Panc1 (cell line): ENCODE measurements around the gene COPB1. TPM values are rescaled to one million over a fixed set of nuclear protein-coding genes. Genes with fewer than 3 reads are reported as not detected.

Experiments used
- ATAC-seq: fragments of 200-7000 bp; cut with Tn5 transposase; 2 replicates; pipeline ENCODE4 v1.9.1; 2020; ENCODE audit warnings: mild to moderate bottlenecking, moderate library complexity
- BruUV-seq: library from RNA; stranded (reverse); fragments of 400-500 nt; replicated peaks from 2 replicates; lab custom pipeline; 2021; lab: Mats Ljungman, UMichigan
- CTCF ChIA-PET: fragments of 300-600 bp; sonication (Branson Sonifier 250); formaldehyde crosslinking; loops from one replicate; lab custom pipeline; 2022; ENCODE audit warnings: antibody characterized with exemption; lab: Charles Lee
- POLR2A ChIA-PET: fragments of 300-600 bp; sonication (Branson Sonifier 250); formaldehyde crosslinking; loops from one replicate; lab custom pipeline; 2022; ENCODE audit warnings: antibody characterized with exemption; lab: Charles Lee
- DNase-seq: peaks from one replicate; pipeline ENCODE4 v3.0.0-alpha.2; 2010; ENCODE audit warnings: low read depth, low spot score
- H3K27ac ChIP-seq: 2 replicates; pipeline ENCODE4 v1.5.1; 2011; ENCODE audit warnings: mild to moderate bottlenecking, low read length, inconsistent platforms
- H3K27me3 ChIP-seq: fragments of 200-500 bp; sonication (Bioruptor generic); 2 replicates; pipeline ENCODE4 v1.6.0; 2014; ENCODE audit warnings: low read length, inconsistent platforms; ENCODE audit not compliant: control insufficient read depth, insufficient read depth
- H3K36me3 ChIP-seq: fragments of 200-500 bp; sonication (Bioruptor generic); 2 replicates; pipeline ENCODE4 v1.5.1; 2014; ENCODE audit warnings: inconsistent platforms, mild to moderate bottlenecking, low read length, moderate library complexity; ENCODE audit not compliant: control insufficient read depth, insufficient read depth
- H3K4me1 ChIP-seq: 2 replicates; pipeline ENCODE4 v1.5.1; 2011; ENCODE audit warnings: inconsistent platforms, mild to moderate bottlenecking, low read length, moderate library complexity; ENCODE audit not compliant: control insufficient read depth, insufficient read depth
- H3K4me3 ChIP-seq, 2 experiments: 2 replicates each; pipeline ENCODE4 v1.5.1; 2011 to 2012; ENCODE audit warnings: low read depth in 2 of 2, low read length in 2 of 2, mild to moderate bottlenecking in 2 of 2, inconsistent platforms in 1 of 2, moderate library complexity in 1 of 2
- H3K9me3 ChIP-seq: fragments of 200-500 bp; sonication (Bioruptor generic); 2 replicates; pipeline ENCODE4 v1.5.1; 2014; ENCODE audit warnings: low read depth, mild to moderate bottlenecking, inconsistent platforms, low read length, moderate library complexity; ENCODE audit not compliant: control insufficient read depth, insufficient read depth
- CTCF ChIP-seq: fragments of 450-650 bp; IDR thresholded peaks from 2 replicates; pipeline ENCODE4 v1.5.1; 2017; ENCODE audit warnings: mild to moderate bottlenecking
- POLR2AphosphoS5 ChIP-seq: IDR thresholded peaks from 2 replicates; pipeline ENCODE4 v1.6.1; 2012; ENCODE audit warnings: mild to moderate bottlenecking, low read depth, low read length, moderate library complexity
- REST ChIP-seq, 2 experiments: IDR thresholded peaks; 2 replicates each; pipeline ENCODE4 v1.6.1; 2011 to 2012; ENCODE audit warnings: low read depth in 2 of 2, control low read depth in 1 of 2, low read length in 1 of 2, mild to moderate bottlenecking in 1 of 2, moderate library complexity in 1 of 2; ENCODE audit not compliant: insufficient read depth in 1 of 2
- SIN3A ChIP-seq: IDR thresholded peaks from 2 replicates; pipeline ENCODE4 v1.6.1; 2012; ENCODE audit warnings: low read depth, mild to moderate bottlenecking, low read length, moderate library complexity, borderline replicate concordance; ENCODE audit not compliant: insufficient read depth
- TCF7L2 ChIP-seq: IDR thresholded peaks from 2 replicates; pipeline ENCODE4 v1.6.1; 2011; ENCODE audit warnings: mild to moderate bottlenecking, low read depth, low read length, inconsistent platforms
- in situ Hi-C: cut with HindIII; loops from 2 replicates; pipeline ENCODE4 v1.10.0; 2016; ENCODE audit warnings: low sequenced_read_pairs, low pct_unique_long_range_greater_than_20kb
- intact Hi-C: fragments of 100-400 bp; cut with micrococcal nuclease; formaldehyde crosslinking; loops from one replicate; pipeline ENCODE4 v1.10.0; 2022; ENCODE audit not compliant: unreplicated experiment
- total RNA-seq: library from RNA; stranded (reverse); gene quantifications from one replicate; pipeline ENCODE4 v1.2.1, GENCODE V29; 2021; ENCODE audit not compliant: unreplicated experiment

COPB1 gene
- total RNA-seq, 1 experiment from 2014 or later: 123 TPM

- BruUV-seq: no TSS peak
- H3K9me3 ChIP-seq: no peaks in the 10 kb centered on the region
- DNase-seq: peak; percentile 79
- CTCF ChIA-PET: interaction anchor here (0.7 kb wide), 1 partner anchor 388 kb away, joined by 4 read pairs; no protein-coding TSS in a partner anchor
- peaks cover 16% of the 10 kb centered on the region for H3K36me3 ChIP-seq
- peak within 1 kb of the TSS; percentile 91 to 92 for H3K4me3 ChIP-seq
- intact Hi-C loops: loop anchor here (5.0 to 10.0 kb wide), 3 partner anchors 122 to 555 kb away; partner anchors contain the start of genes CALCB, CYP2R1 and PDE3B
- peak within 1 kb of the TSS; percentile 99 for H3K27ac ChIP-seq
- no peaks in the 10 kb centered on the region for H3K27me3 ChIP-seq
- POLR2A ChIA-PET: interaction anchor here (0.6 kb wide), 1 partner anchor 104 kb away, joined by 9 read pairs; no protein-coding TSS in a partner anchor
- ATAC-seq: peak; percentile 98
- TF ChIP-seq TCF7L2: peak; percentile 68
- peak; percentile 94 for TF ChIP-seq POLR2AphosphoS5
- TF ChIP-seq REST (IDR thresholded peaks at IDR 0.05; ENCODE audit: insufficient read depth in 1 of 2, low read depth in 2 of 2, low read length in 1 of 2): no peak
- TF ChIP-seq SIN3A: 0 out of 2 replicates have a peak, but pooled peaks have one; percentile 66
- no peak for TF ChIP-seq CTCF
- peaks cover 11% of the 10 kb centered on the region; the same call in 1 of the 2 replicates for H3K4me1 ChIP-seq
- in situ Hi-C loops: no loop called here
Observed at GRCh38 chr11:14519917-14520746, 20.5 kb upstream of the COPB1 start, which contains the start of gene PSMA1. Gene PSMA1, minus strand, starts transcription at chr11:14520386. Its CDS starts 87 bp downstream, at chr11:14520299.

DNA sequence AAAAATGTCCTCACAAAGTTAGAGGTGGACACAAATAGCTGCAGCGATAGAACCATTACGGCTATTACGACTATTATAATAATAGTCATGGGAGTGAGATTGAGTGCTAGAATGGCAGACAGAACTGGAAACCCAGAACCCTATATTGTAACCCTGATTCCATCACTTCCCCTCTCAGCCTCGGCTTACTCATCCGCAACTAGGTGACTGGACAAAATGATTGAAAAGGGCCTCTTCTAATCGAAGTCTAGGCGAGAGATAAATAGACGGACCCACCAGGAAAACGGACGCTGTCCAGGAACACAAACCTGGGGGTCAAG, 19.9 kb upstream of the COPB1 start:
- H3K27ac ChIP-seq: peak overlapping the region; percentile 99
- in situ Hi-C loops (no loop called here), intact Hi-C loops (no loop called here)
- H3K9me3 ChIP-seq: no peaks in the 10 kb centered on the region
- POLR2A ChIA-PET: no interaction called here
- peak overlapping the region; percentile 91 to 92 for H3K4me3 ChIP-seq
- CTCF ChIA-PET: no interaction called here
- no peaks in the 10 kb centered on the region for H3K27me3 ChIP-seq
- no TSS peak for BruUV-seq
- DNase-seq (no peak), ATAC-seq (peak; percentile 2; the same call in 1 of the 2 replicates)
- H3K36me3 ChIP-seq: peaks cover 21% of the 10 kb centered on the region
- peaks cover 11% of the 10 kb centered on the region; the same call in 1 of the 2 replicates for H3K4me1 ChIP-seq
- no peak for TF ChIP-seq REST (IDR thresholded peaks at IDR 0.05; ENCODE audit: insufficient read depth in 1 of 2, low read depth in 2 of 2, low read length in 1 of 2)
